ENCODE measurements around the gene FBXL15.

Gene FBXL15

GRCh38 chr10:102420714-102421506 is at the start of gene FBXL15:
Gene FBXL15, plus strand, starts transcription at chr10:102420836. Its CDS starts 294 bp downstream, at chr10:102421130.
- DNase-seq, result peak; percentile 93

GRCh38 chr10:102371295-102371694 is 49.3 kb upstream of the FBXL15 start:
- no peak for DNase-seq

- no peak for DNase-seq
Measured at GRCh38 chr10:102375250-102375649, 45.4 kb upstream of the FBXL15 start.

- DNase-seq, result no peak
Measured at GRCh38 chr10:102375867-102376266, 44.8 kb upstream of the FBXL15 start.

GRCh38 chr10:102376901-102377300 is 43.7 kb upstream of the FBXL15 start:
- no peak for DNase-seq

- DNase-seq, result no peak
Measured at GRCh38 chr10:102379383-102379782, 41.3 kb upstream of the FBXL15 start.

- no peak for DNase-seq
Measured at GRCh38 chr10:102381983-102382382, 38.7 kb upstream of the FBXL15 start.

GRCh38 chr10:102382871-102383270 is 37.8 kb upstream of the FBXL15 start:
- no peak for DNase-seq

- no peak for DNase-seq
Measured at GRCh38 chr10:102384053-102384452, 36.6 kb upstream of the FBXL15 start.

- DNase-seq, result no peak
Measured at GRCh38 chr10:102384606-102385429, 35.8 kb upstream of the FBXL15 start.

- no peak for DNase-seq
Measured at GRCh38 chr10:102389894-102390293, 30.7 kb upstream of the FBXL15 start.

- DNase-seq, result no peak
Measured at GRCh38 chr10:102392306-102392705, 28.3 kb upstream of the FBXL15 start.

- DNase-seq, result no peak
Measured at GRCh38 chr10:102393411-102394078, 27.1 kb upstream of the FBXL15 start.

GRCh38 chr10:102394079-102394800 is 26.4 kb upstream of the FBXL15 start:
- peak; percentile 97 for DNase-seq

GRCh38 chr10:102394801-102395399 is 25.7 kb upstream of the FBXL15 start:
- peak; percentile 53 for DNase-seq

GRCh38 chr10:102395400-102396316 is 25.0 kb upstream of the FBXL15 start, which contains the start of gene NFKB2:
Gene NFKB2, plus strand, starts transcription at chr10:102395705. Its CDS starts 255 bp downstream, at chr10:102395960.
- peak; percentile 91 for DNase-seq

GRCh38 chr10:102396317-102396650 is 24.4 kb upstream of the FBXL15 start:
- DNase-seq, result no peak

- DNase-seq, result no peak
Measured at GRCh38 chr10:102396730-102397151, 23.9 kb upstream of the FBXL15 start.

- DNase-seq, result no peak
Measured at GRCh38 chr10:102397222-102398171, 23.1 kb upstream of the FBXL15 start.
